ENCODE measurements around the gene ARMH4. TPM values are rescaled to one million over a fixed set of nuclear protein-coding genes. Genes with fewer than 3 reads are reported as not detected.

ARMH4 gene, protein sequence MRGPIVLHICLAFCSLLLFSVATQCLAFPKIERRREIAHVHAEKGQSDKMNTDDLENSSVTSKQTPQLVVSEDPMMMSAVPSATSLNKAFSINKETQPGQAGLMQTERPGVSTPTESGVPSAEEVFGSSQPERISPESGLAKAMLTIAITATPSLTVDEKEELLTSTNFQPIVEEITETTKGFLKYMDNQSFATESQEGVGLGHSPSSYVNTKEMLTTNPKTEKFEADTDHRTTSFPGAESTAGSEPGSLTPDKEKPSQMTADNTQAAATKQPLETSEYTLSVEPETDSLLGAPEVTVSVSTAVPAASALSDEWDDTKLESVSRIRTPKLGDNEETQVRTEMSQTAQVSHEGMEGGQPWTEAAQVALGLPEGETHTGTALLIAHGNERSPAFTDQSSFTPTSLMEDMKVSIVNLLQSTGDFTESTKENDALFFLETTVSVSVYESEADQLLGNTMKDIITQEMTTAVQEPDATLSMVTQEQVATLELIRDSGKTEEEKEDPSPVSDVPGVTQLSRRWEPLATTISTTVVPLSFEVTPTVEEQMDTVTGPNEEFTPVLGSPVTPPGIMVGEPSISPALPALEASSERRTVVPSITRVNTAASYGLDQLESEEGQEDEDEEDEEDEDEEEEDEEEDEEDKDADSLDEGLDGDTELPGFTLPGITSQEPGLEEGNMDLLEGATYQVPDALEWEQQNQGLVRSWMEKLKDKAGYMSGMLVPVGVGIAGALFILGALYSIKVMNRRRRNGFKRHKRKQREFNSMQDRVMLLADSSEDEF
- 0.74 and 1.0 TPM in 2 replicates for total RNA-seq

DNA sequence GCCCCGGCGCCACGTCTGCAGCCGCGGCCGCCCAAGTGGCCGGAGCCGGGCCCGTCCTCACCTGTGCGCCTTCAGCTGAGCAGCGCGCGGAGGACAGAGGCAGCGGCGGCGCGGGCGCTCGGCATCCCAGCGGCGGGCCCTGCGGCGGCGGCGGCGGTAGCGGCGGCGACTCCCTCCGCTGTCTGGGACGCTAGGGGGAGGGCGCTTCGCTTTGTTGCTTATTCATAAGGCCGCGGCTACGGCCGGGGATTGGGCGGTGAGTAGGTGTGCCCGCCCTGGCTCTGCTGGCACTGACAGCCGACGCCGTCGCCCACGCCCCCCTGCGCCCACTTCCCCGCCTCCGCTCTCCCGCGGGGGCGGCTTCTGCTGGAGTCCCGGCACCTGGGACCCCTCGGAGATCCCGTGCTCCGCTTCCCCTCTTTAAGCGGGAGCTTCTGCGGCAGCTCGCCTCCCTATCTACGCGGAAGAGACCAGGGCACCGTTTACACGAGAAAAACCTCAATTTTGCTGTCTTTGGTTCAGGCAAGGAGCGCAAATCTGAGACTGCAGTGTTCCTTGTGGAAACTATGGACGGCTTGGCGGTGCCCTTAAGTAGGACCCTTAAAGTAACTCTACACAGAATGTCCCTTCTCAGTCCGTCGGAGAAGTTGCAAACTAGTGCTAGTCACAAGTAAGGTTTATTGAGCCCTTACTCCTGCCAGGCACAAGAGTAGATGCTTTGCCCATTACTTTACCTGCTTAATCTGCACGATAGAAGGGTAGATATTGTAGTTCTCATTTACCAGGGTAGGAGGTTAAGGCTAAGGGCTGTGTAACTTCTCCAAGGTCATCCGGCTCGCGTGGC is at the start of gene ARMH4:
TSS of gene ARMH4 (minus strand) at position 200 of the 844 bp plus-strand sequence. CDS start 12,855 bp downstream, outside the sequence.

DNA sequence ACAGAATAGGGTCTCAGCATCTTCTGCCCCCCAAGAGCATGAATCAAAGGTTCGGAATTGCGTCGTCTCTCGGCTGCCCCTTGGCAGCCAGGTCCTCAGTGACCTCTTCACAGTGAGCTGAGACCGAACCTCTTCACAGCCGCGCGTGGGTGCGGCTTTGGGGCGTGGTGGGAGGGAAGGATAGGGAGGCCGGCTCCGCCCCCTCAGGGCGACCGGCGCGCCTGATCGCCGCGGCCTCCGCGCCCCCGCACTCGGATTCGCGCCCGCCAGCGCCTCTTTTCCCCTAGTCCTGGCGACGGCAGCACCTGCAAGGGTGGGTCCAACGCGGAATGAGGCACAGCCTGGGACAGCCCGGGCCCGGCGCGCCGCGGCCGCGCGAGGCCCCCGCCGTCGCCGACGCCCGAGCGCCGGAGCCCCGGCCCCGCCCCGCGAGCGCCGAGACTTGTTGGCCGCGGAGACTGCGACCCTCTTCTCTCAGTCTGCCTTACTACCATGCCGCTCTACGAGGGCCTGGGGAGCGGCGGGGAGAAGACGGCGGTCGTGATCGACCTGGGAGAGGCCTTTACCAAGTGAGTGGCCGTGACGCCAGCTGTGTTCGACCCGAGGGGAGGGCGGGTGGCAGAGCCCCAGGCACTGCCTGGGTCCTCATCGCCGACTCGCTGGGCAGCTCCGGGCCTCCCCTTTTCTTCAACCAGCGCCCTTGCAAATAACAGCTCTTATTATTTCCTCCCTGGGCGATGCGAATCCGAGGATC is 47.9 kb upstream of the ARMH4 start, which contains the start of gene ACTR10:
TSS of gene ACTR10 (plus strand) at position 424 of the 754 bp plus-strand sequence. CDS start at position 493, 69 bp downstream.

Other genes starting within 250 kb of the ARMH4 start
- gene ACTR10, start 47.9 kb upstream of the ARMH4 start, total RNA-seq = 49.8 and 75.5 TPM in 2 replicates
- gene PSMA3, start 92.6 kb upstream of the ARMH4 start, total RNA-seq = 126 and 147 TPM in 2 replicates
- 2.0 and 2.1 TPM in 2 replicates for gene ARID4A, start 146.3 kb upstream of the ARMH4 start, total RNA-seq
- not detected in 2 replicates for gene TOMM20L, start 243.7 kb upstream of the ARMH4 start, total RNA-seq